8988T (cell line): ENCODE measurements around the gene SYNGR2.
A peak's percentile ranks its signal among the peaks of the same experiment; 100 is the strongest.

ENCODE experiments used
- DNase-seq: peaks from one replicate; pipeline ENCODE4 v3.0.0; 2011

SYNGR2 gene

DNA sequence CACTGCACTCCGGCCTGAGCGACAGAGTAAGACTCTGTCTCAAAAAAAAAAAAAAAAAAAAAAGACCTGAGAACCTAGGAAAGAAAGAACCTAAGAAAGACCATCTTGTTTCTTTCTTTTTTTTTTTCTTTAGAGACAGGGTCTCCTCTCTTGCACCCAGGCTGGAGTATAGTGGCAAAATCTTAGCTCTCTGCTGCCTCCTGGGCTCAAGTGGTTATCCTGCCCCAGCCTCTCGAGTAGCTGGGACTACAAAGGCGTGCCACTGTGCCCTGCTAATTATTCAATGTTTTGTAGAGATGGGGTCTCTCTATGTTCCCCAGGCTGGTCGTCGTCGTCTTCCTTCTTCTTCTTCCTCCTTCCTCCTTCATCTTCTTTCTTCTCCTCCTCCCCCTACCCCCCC is 37.9 kb downstream of the SYNGR2 start:
- DNase-seq: no peak

DNA sequence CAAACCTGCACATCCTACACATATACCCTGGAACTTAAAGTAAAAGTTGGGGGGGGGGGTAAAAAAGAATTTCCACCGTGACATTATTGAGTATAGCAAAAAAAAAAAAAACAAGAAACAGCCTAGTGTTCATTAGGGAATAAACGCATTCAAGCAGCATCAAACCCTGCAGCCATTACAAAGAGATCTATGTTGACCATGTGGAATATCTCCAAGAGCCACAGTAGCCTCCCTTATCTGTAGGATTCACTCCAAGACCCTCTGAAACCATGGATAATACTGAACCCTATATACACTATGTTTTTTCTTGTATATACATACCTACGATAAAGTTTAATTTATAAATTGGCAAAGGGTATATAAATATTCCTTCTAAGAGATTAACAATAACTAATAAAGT is 40.1 kb downstream of the SYNGR2 start:
- no peak for DNase-seq

DNA sequence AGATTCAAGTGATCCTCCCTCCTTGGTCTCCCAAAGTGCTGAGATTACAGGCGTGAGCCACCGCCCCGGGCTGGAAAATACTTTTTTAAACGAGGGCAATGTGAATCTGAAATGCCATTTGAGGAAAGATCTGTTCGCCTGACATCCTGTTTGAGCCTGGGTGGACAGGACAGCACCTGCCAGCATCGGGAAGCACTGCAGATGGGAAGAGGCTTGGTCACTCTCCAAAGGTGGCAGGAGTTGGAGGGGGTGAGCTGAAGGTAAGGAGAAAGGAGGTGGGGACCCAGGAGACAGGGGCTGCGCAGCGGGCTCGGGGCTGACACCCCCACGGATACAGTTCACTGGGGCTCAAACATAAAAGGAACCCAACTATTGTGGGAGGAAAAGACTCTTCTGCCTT is 41.7 kb downstream of the SYNGR2 start:
- no peak for DNase-seq

DNA sequence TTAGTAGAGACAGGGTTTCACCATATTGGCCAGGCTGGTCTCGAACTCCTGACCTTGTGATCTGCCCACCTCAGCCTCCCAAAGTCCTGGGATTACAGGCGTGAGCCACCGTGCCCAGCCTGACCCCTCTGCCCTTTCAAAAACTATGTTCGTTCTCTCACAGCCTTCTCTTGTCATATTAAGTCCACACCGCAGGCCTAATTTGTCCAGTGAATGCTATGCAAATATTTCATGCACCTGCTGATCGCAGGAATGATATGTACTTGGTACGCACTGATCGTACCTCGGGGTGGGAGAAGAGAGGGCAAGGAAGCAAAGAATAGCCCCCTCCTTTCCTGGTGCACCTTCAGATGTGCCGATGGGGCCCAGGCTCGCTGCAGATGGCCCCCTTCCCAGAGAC is 42.7 kb downstream of the SYNGR2 start:
- DNase-seq: no peak

DNA sequence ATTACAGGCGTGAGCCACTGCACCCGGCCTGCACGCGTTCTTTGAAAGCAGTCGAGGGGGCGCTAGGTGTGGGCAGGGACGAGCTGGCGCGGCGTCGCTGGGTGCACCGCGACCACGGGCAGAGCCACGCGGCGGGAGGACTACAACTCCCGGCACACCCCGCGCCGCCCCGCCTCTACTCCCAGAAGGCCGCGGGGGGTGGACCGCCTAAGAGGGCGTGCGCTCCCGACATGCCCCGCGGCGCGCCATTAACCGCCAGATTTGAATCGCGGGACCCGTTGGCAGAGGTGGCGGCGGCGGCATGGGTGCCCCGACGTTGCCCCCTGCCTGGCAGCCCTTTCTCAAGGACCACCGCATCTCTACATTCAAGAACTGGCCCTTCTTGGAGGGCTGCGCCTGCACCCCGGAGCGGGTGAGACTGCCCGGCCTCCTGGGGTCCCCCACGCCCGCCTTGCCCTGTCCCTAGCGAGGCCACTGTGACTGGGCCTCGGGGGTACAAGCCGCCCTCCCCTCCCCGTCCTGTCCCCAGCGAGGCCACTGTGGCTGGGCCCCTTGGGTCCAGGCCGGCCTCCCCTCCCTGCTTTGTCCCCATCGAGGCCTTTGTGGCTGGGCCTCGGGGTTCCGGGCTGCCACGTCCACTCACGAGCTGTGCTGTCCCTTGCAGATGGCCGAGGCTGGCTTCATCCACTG is 45.8 kb downstream of the SYNGR2 start, which contains the start of gene BIRC5:
TSS of gene BIRC5 (plus strand) at position 238 of the 690 bp plus-strand sequence. CDS start at position 302, 64 bp downstream.
- peak; percentile 69 for DNase-seq

DNA sequence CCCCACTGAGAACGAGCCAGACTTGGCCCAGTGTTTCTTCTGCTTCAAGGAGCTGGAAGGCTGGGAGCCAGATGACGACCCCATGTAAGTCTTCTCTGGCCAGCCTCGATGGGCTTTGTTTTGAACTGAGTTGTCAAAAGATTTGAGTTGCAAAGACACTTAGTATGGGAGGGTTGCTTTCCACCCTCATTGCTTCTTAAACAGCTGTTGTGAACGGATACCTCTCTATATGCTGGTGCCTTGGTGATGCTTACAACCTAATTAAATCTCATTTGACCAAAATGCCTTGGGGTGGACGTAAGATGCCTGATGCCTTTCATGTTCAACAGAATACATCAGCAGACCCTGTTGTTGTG is 46.3 kb downstream of the SYNGR2 start:
- no peak for DNase-seq

DNA sequence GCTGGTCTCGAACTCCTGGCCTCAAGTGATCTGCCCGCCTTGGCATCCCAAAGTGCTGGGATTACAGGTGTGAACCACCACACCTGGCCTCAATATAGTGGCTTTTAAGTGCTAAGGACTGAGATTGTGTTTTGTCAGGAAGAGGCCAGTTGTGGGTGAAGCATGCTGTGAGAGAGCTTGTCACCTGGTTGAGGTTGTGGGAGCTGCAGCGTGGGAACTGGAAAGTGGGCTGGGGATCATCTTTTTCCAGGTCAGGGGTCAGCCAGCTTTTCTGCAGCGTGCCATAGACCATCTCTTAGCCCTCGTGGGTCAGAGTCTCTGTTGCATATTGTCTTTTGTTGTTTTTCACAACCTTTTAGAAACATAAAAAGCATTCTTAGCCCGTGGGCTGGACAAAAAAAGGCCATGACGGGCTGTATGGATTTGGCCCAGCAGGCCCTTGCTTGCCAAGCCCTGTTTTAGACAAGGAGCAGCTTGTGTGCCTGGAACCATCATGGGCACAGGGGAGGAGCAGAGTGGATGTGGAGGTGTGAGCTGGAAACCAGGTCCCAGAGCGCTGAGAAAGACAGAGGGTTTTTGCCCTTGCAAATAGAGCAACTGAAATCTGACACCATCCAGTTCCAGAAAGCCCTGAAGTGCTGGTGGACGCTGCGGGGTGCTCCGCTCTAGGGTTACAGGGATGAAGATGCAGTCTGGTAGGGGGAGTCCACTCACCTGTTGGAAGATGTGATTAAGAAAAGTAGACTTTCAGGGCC is 51.2 kb downstream of the SYNGR2 start:
- DNase-seq: no peak
